Mononuclear cell (primary cell): ENCODE measurements around the gene UGT2B28. TPM values are rescaled to one million over a fixed set of nuclear protein-coding genes. Genes with fewer than 3 reads are reported as not detected.
"Not testable (repeated sequence)": the region's sequence is repeated elsewhere in the genome, so short reads cannot be mapped to it uniquely, and the experiment has no call there.

Experiments used
- H3K27me3 ChIP-seq: 2 replicates; pipeline ENCODE4 v1.6.0; 2011; ENCODE audit warnings: low read length, control low read depth; ENCODE audit not compliant: insufficient read depth
- H3K4me1 ChIP-seq: 2 replicates; pipeline ENCODE4 v1.5.1; 2011; ENCODE audit warnings: mild to moderate bottlenecking, low read length, control low read depth; ENCODE audit not compliant: insufficient read depth
- H3K4me3 ChIP-seq: 2 replicates; pipeline ENCODE4 v1.5.1; 2011; ENCODE audit warnings: mild to moderate bottlenecking, low read length, moderate library complexity
- H3K9me3 ChIP-seq: 2 replicates; pipeline ENCODE4 v1.5.1; 2011; ENCODE audit warnings: low read depth, mild to moderate bottlenecking, control low read depth, low read length
- total RNA-seq: library from RNA; depleted of rRNA; stranded (reverse); fragments of >200 nt; gene quantifications from one replicate; pipeline ENCODE4 v1.2.3, GENCODE V29; 2012

The UGT2B28 gene
- not detected for total RNA-seq

DNA sequence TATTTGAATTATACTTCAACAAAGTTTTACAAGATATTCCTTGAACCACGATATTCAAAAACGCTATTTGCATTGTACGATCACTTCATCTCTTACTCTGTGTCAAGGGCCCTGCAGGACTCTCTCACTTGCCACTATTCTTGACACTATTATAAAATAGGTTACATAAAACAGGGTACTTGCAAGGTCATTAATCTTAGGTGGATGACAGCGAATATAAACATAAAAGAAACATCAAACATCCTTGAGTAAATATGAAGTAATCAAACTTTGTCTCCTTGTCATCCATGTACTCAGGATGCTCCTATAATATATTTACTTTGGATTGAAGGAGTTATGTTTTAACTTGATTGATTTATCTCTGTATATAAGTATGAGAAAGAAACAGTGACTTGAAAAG, at the start of gene UGT2B28:
UGT2B28 (plus strand) TSS at position 395 of the 400 bp plus-strand sequence. CDS start 26 bp downstream, outside the sequence.
- not testable (repeated sequence) for H3K9me3 ChIP-seq, H3K27me3 ChIP-seq, H3K4me1 ChIP-seq, H3K4me3 ChIP-seq

GRCh38 chr4:69239092-69239491, 41.2 kb upstream of the UGT2B28 start:
- Histone ChIP-seq H3K9me3 (no peaks in the 10 kb centered on the region), H3K27me3 (no peaks in the 10 kb centered on the region), H3K4me3 (no peak overlapping the region), H3K4me1 (no peaks in the 10 kb centered on the region)

DNA sequence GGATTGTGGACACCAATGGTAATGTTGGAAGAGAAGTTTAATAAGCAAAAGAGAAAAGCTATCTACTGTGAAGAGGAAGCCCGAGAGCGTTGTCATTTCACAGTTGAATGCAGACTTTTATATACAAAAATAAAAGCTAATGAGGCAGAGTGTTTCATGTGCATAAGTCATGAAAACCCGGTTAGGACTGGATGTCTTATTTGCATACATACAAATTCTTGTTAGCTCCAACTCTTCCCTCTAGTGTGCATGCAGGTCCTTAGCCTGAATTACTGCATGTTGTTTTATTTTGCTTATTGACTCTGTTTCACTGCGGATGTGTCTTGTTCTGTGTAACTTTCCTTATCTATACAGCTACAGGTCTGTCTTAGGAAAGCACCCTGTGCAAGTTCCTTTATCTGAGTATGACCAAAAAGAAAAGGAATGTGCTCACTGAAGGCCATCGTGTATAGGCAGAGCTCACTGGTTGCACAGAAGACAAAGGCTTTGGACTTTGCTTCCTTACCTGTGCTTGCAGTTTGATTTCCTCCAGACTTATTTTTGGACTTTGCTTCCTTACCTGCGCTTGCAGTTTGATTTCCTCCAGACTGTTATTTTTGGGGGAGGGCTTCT, 40.6 kb upstream of the UGT2B28 start:
- Histone ChIP-seq H3K27me3 (no peaks in the 10 kb centered on the region), H3K4me3 (no peak overlapping the region), H3K4me1 (no peaks in the 10 kb centered on the region), H3K9me3 (no peaks in the 10 kb centered on the region)

DNA sequence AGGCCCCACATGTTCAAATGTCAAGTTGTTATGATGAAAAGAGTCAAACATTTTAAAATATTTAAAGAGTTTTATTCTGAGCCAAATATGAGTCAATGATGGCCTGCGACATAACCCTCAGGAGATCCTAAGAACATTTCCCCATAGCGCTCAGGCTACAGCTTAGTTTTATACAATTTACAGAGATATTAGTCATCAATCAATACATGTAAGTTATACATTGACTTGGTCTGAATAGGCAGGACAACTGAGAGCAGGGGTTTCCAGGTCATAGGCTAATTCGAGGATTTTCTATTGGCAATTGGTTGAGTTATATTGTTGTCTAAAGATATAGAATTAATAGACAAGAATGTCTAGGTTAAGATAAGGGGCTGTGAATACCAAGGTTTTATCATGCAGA, 39.5 kb upstream of the UGT2B28 start:
- not testable (repeated sequence) for H3K4me1 ChIP-seq, H3K4me3 ChIP-seq, H3K9me3 ChIP-seq, H3K27me3 ChIP-seq

- not testable (repeated sequence) for H3K9me3 ChIP-seq, H3K4me1 ChIP-seq, H3K4me3 ChIP-seq, H3K27me3 ChIP-seq
Observed at GRCh38 chr4:69241746-69242145, 38.5 kb upstream of the UGT2B28 start.

- H3K9me3 ChIP-seq, H3K27me3 ChIP-seq, H3K4me3 ChIP-seq, H3K4me1 ChIP-seq: not testable (repeated sequence)
Observed at GRCh38 chr4:69242562-69243240, 37.6 kb upstream of the UGT2B28 start.

- H3K4me1 ChIP-seq, H3K27me3 ChIP-seq, H3K4me3 ChIP-seq, H3K9me3 ChIP-seq: not testable (repeated sequence)
Observed at GRCh38 chr4:69250884-69251283, 29.4 kb upstream of the UGT2B28 start.

GRCh38 chr4:69253147-69253772, 27.0 kb upstream of the UGT2B28 start:
- H3K27me3 ChIP-seq, H3K4me3 ChIP-seq, H3K4me1 ChIP-seq, H3K9me3 ChIP-seq: not testable (repeated sequence)

DNA sequence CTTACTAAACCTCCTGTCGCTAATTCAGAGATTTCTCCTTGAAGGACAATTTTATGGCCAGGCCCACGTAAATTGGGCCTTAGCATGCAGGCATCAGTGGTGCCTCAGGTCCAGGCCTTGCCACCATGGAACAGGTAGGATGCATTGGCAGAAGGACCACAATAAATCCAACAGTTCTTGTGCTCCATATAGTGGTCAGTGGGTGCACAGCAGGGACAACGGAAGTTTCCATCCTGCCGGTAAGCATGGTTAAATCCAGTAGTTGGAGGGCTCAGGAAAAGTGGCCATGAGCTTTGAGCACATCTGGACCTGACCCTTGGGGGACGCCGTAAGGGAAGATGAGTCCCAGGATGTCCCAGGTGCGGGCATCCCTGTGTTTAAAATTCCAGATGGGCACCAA, 11.7 kb upstream of the UGT2B28 start:
- H3K27me3 ChIP-seq, H3K9me3 ChIP-seq, H3K4me1 ChIP-seq, H3K4me3 ChIP-seq: not testable (repeated sequence)

GRCh38 chr4:69296356-69296755, 16.1 kb downstream of the UGT2B28 start:
- H3K9me3 ChIP-seq, H3K27me3 ChIP-seq: not testable (repeated sequence)

DNA sequence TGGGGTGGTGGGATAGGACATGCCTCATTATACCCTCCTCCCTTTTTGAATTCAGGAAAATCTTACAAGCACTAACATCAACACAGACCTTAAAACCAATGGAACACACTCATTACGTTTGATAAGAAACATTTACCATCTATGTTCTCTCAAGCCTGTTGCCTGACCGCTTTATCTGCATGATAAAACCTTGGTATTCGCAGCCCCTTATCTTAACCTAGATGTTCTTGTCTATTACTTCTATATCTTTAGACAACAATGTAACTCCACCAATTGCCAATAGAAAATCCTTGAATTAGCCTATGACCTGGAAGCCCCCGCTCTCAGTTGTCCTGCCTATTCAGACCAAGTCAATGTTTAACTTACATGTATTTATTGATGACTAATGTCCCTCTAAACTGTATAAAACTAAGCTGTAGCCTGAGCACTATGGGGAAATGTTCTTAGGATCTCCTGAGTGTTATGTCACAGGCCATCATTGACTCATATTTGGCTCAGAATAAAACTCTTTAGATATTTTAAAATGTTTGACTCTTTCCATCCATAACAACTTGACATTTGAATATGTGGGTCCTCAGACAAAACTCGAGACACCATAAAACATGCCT, 28.3 kb downstream of the UGT2B28 start:
- H3K27me3 ChIP-seq, H3K9me3 ChIP-seq, H3K4me1 ChIP-seq, H3K4me3 ChIP-seq: not testable (repeated sequence)

More at GRCh38 chr4:69296356-69296755, 16.1 kb downstream of the UGT2B28 start:
- not testable (repeated sequence) for H3K4me1 ChIP-seq, H3K4me3 ChIP-seq

DNA sequence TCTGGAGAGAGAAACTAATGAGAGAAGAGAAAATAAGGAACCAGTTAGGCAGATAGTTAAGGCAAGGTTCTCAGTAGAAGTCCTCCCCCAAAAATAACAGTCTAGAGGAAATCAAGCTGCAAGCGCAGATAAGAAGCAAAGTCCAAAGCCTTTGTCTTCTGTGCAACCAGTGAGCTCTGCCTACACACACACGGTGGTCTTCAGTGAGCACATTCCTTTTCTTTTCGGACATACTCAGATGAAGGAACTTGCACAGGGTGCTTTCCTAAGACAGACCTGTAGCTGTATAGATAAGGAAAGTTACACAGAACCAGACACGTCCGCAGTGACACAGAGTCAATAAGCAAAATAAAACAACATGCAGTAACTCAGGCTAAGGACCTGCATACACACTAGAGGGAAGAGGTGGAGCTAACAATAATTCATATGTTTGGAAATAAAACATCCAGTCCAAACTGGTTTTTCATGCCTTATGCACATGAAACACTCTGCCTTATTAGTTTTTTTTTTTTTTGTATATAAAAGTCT, 29.3 kb downstream of the UGT2B28 start:
- H3K27me3 ChIP-seq, H3K4me3 ChIP-seq, H3K4me1 ChIP-seq, H3K9me3 ChIP-seq: not testable (repeated sequence)

GRCh38 chr4:69310262-69310661, 30.0 kb downstream of the UGT2B28 start:
- not testable (repeated sequence) for H3K4me1 ChIP-seq, H3K4me3 ChIP-seq, H3K9me3 ChIP-seq, H3K27me3 ChIP-seq

GRCh38 chr4:69317669-69318298, 37.5 kb downstream of the UGT2B28 start:
- H3K9me3 ChIP-seq, H3K4me1 ChIP-seq, H3K4me3 ChIP-seq, H3K27me3 ChIP-seq: not testable (repeated sequence)

GRCh38 chr4:69321153-69321729, 41.0 kb downstream of the UGT2B28 start:
- Histone ChIP-seq H3K9me3 (no peaks in the 10 kb centered on the region), H3K4me3 (no peak overlapping the region), H3K27me3 (no peaks in the 10 kb centered on the region), H3K4me1 (no peaks in the 10 kb centered on the region)
